ENCODE results near the gene OR2M2.

DNA sequence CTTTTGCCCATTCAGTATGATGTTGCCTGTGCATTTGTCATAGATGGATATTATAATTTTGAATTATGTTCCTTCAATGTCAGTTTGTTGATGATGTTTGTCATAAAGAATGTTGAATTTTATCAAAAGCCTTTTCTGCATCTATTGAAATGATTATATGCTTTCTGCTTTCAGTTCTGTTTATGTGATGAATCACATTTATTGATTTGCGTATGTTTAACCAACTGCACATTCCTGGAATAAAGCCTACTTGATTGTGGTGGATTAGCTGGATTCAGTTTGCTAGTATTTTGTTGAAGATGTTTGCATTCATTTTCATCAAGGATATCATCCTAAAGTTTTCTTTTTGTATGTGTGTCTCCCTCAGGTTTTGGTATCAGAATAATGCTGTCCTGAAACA lies 50.9 kb downstream of the OR2M2 start:
- no peak for TF ChIP-seq EZH2 (optimal IDR thresholded peaks at IDR 0.05; ENCODE audit: low read depth, low read length)
- TF ChIP-seq CTCF (IDR thresholded peaks at IDR 0.05; ENCODE audit: low read length) = no peak

Data from MM.1S (cell line).